ENCODE data around the gene PSPH. TPM values are rescaled to one million over a fixed set of nuclear protein-coding genes. Genes with fewer than 3 reads are reported as not detected.
"Not testable (repeated sequence)": the region's sequence is repeated elsewhere in the genome, so short reads cannot be mapped to it uniquely, and the experiment has no call there.

Gene PSPH
- total and polyA plus RNA-seq, 9 donors = 7.5 to 36.9 (median 13.7) TPM

GRCh38 chr7:56083150-56083785, 32.0 kb upstream of the PSPH start:
- Histone ChIP-seq H3K9me3 (no peaks in the 10 kb centered on the region), H3K36me3 (no peaks in the 10 kb centered on the region), H3K27me3 (no peaks in the 10 kb centered on the region), H3K27ac (no peak overlapping the region), H3K4me1 (ENCODE audit: insufficient read depth) (peaks cover 6% of the 10 kb centered on the region), H3K4me3 (no peak overlapping the region)
- DNase-seq = peak; percentile 65 to 81 (median 76)
- 34 to 42% (median 35%) methylated on average over 13 of the region's 13 CpGs for WGBS, 3 donors
- intact Hi-C loops (cut with DNase I) = no loop called here
- TF ChIP-seq POLR2A (IDR thresholded peaks at IDR 0.05) = no peak
- TF ChIP-seq, protein P1, sequence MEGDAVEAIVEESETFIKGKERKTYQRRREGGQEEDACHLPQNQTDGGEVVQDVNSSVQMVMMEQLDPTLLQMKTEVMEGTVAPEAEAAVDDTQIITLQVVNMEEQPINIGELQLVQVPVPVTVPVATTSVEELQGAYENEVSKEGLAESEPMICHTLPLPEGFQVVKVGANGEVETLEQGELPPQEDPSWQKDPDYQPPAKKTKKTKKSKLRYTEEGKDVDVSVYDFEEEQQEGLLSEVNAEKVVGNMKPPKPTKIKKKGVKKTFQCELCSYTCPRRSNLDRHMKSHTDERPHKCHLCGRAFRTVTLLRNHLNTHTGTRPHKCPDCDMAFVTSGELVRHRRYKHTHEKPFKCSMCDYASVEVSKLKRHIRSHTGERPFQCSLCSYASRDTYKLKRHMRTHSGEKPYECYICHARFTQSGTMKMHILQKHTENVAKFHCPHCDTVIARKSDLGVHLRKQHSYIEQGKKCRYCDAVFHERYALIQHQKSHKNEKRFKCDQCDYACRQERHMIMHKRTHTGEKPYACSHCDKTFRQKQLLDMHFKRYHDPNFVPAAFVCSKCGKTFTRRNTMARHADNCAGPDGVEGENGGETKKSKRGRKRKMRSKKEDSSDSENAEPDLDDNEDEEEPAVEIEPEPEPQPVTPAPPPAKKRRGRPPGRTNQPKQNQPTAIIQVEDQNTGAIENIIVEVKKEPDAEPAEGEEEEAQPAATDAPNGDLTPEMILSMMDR (IDR thresholded peaks at IDR 0.05) = no peak
- no peak for TF ChIP-seq EP300 (IDR thresholded peaks at IDR 0.05)

GRCh38 chr7:56081626-56082340, 30.5 kb upstream of the PSPH start:
- H3K4me1 ChIP-seq (ENCODE audit: insufficient read depth) = peaks cover 6% of the 10 kb centered on the region
- intact Hi-C loops (cut with DNase I) = no loop called here
- no peaks in the 10 kb centered on the region for H3K27me3 ChIP-seq
- no peaks in the 10 kb centered on the region for H3K9me3 ChIP-seq
- DNase-seq = no peak
- H3K36me3 ChIP-seq = no peaks in the 10 kb centered on the region
- H3K27ac ChIP-seq = no peak overlapping the region
- TF ChIP-seq EP300 (IDR thresholded peaks at IDR 0.05) = no peak
- TF ChIP-seq, protein P1 (IDR thresholded peaks at IDR 0.05) = no peak
- TF ChIP-seq POLR2A (IDR thresholded peaks at IDR 0.05) = no peak
- no peak overlapping the region for H3K4me3 ChIP-seq
- WGBS, 3 donors = 91 to 95% (median 93%) methylated on average over 28 to 29 of the region's 29 CpGs

- H3K4me1 ChIP-seq (ENCODE audit: insufficient read depth); H3K4me3 ChIP-seq; H3K36me3 ChIP-seq; H3K27me3 ChIP-seq; intact Hi-C loops (cut with DNase I); H3K9me3 ChIP-seq: not testable (repeated sequence)
- WGBS, 3 donors = 88 to 91% (median 89%) methylated on average over 28 of the region's 28 CpGs
- peak overlapping the region in 1 of 2 donors; percentile 4 for H3K27ac ChIP-seq
- peak in 1 of 5 donors; percentile 30 for DNase-seq
Observed at GRCh38 chr7:56080726-56081435, 29.6 kb upstream of the PSPH start.

- intact Hi-C loops (cut with DNase I) = loop anchor here in 3 of 4 donors (5.0 to 10.0 kb wide), 4 partner anchors 75 to 435 kb away; partner anchors contain the start of gene NIPSNAP2 (in 3 of the 3)
- Histone ChIP-seq H3K27ac (peak overlapping the region; percentile 4 to 32), H3K27me3 (no peaks in the 10 kb centered on the region), H3K4me1 (ENCODE audit: insufficient read depth) (peaks cover 6% of the 10 kb centered on the region), H3K9me3 (no peaks in the 10 kb centered on the region), H3K4me3 (no peak overlapping the region), H3K36me3 (no peaks in the 10 kb centered on the region)
- 11 to 24% (median 14%) methylated on average over 12 of the region's 12 CpGs for WGBS, 3 donors
- TF ChIP-seq EP300 (IDR thresholded peaks at IDR 0.05) = no peak
- TF ChIP-seq POLR2A (IDR thresholded peaks at IDR 0.05) = no peak
- TF ChIP-seq, protein P1 (IDR thresholded peaks at IDR 0.05) = peak; percentile 35 to 71 (median 55)
- DNase-seq = peak; percentile 74 to 85 (median 79)
Observed at GRCh38 chr7:56079450-56080185, 28.4 kb upstream of the PSPH start.

Measured in ovary (tissue), 9 donors.